Measurements from ENCODE around the gene ZFYVE9. TPM values are rescaled to one million over a fixed set of nuclear protein-coding genes. Genes with fewer than 3 reads are reported as not detected.

ZFYVE9 gene
- total RNA-seq, 1 experiment from 2014 or later = 18.0 TPM

- no peak for DNase-seq (ENCODE audit: low read depth, low spot score)
- TF ChIP-seq TCF7L2 (IDR thresholded peaks at IDR 0.05; ENCODE audit: low read depth, low read length) = no peak
- Histone ChIP-seq H3K4me1 (ENCODE audit: control insufficient read depth, insufficient read depth, low read length) (peaks cover 4% of the 10 kb centered on the region; the same call in 1 of the 2 replicates), H3K4me3 (ENCODE audit: low read depth in 2 of 2, low read length in 2 of 2) (no peak overlapping the region), H3K9me3 (ENCODE audit: control insufficient read depth, insufficient read depth, low read depth, low read length) (no peaks in the 10 kb centered on the region), H3K36me3 (ENCODE audit: control insufficient read depth, insufficient read depth, low read length) (no peaks in the 10 kb centered on the region), H3K27me3 (ENCODE audit: control insufficient read depth, insufficient read depth, low read length) (no peaks in the 10 kb centered on the region), H3K27ac (ENCODE audit: low read length) (no peak overlapping the region)
- in situ Hi-C loops (cut with HindIII; ENCODE audit: low pct_unique_long_range_greater_than_20kb, low sequenced_read_pairs) (no loop called here), intact Hi-C loops (cut with micrococcal nuclease; ENCODE audit: unreplicated experiment) (no loop called here)
- BruUV-seq (replicated peaks) = no TSS peak
- CTCF ChIA-PET = no interaction called here
- POLR2A ChIA-PET = no interaction called here
- no peak for ATAC-seq
These were observed 124.6 kb downstream of the ZFYVE9 start for GRCh38 chr1:52266507-52266906.

GRCh38 chr1:52268372-52268771, 126.5 kb downstream of the ZFYVE9 start:
- ATAC-seq (no peak), DNase-seq (ENCODE audit: low read depth, low spot score) (no peak)
- BruUV-seq (replicated peaks) = no TSS peak
- H3K36me3 ChIP-seq (ENCODE audit: control insufficient read depth, insufficient read depth, low read length) = no peaks in the 10 kb centered on the region
- peaks cover 2% of the 10 kb centered on the region; the same call in 1 of the 2 replicates for H3K4me1 ChIP-seq (ENCODE audit: control insufficient read depth, insufficient read depth, low read length)
- POLR2A ChIA-PET = no interaction called here
- TF ChIP-seq TCF7L2 (IDR thresholded peaks at IDR 0.05; ENCODE audit: low read depth, low read length) (no peak), SIN3A (IDR thresholded peaks at IDR 0.05; ENCODE audit: borderline replicate concordance, insufficient read depth, low read depth, low read length) (no peak), POLR2AphosphoS5 (IDR thresholded peaks at IDR 0.05; ENCODE audit: low read depth, low read length) (no peak)
- TF ChIP-seq, protein P1, sequence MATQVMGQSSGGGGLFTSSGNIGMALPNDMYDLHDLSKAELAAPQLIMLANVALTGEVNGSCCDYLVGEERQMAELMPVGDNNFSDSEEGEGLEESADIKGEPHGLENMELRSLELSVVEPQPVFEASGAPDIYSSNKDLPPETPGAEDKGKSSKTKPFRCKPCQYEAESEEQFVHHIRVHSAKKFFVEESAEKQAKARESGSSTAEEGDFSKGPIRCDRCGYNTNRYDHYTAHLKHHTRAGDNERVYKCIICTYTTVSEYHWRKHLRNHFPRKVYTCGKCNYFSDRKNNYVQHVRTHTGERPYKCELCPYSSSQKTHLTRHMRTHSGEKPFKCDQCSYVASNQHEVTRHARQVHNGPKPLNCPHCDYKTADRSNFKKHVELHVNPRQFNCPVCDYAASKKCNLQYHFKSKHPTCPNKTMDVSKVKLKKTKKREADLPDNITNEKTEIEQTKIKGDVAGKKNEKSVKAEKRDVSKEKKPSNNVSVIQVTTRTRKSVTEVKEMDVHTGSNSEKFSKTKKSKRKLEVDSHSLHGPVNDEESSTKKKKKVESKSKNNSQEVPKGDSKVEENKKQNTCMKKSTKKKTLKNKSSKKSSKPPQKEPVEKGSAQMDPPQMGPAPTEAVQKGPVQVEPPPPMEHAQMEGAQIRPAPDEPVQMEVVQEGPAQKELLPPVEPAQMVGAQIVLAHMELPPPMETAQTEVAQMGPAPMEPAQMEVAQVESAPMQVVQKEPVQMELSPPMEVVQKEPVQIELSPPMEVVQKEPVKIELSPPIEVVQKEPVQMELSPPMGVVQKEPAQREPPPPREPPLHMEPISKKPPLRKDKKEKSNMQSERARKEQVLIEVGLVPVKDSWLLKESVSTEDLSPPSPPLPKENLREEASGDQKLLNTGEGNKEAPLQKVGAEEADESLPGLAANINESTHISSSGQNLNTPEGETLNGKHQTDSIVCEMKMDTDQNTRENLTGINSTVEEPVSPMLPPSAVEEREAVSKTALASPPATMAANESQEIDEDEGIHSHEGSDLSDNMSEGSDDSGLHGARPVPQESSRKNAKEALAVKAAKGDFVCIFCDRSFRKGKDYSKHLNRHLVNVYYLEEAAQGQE (IDR thresholded peaks at IDR 0.05; ENCODE audit: insufficient read depth in 1 of 2, low read depth in 2 of 2, low read length in 1 of 2) = no peak
- TF ChIP-seq, protein P2, sequence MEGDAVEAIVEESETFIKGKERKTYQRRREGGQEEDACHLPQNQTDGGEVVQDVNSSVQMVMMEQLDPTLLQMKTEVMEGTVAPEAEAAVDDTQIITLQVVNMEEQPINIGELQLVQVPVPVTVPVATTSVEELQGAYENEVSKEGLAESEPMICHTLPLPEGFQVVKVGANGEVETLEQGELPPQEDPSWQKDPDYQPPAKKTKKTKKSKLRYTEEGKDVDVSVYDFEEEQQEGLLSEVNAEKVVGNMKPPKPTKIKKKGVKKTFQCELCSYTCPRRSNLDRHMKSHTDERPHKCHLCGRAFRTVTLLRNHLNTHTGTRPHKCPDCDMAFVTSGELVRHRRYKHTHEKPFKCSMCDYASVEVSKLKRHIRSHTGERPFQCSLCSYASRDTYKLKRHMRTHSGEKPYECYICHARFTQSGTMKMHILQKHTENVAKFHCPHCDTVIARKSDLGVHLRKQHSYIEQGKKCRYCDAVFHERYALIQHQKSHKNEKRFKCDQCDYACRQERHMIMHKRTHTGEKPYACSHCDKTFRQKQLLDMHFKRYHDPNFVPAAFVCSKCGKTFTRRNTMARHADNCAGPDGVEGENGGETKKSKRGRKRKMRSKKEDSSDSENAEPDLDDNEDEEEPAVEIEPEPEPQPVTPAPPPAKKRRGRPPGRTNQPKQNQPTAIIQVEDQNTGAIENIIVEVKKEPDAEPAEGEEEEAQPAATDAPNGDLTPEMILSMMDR (IDR thresholded peaks at IDR 0.05) = no peak
- CTCF ChIA-PET = no interaction called here
- in situ Hi-C loops (cut with HindIII; ENCODE audit: low pct_unique_long_range_greater_than_20kb, low sequenced_read_pairs) = no loop called here
- no peak overlapping the region for H3K4me3 ChIP-seq (ENCODE audit: low read depth in 2 of 2, low read length in 2 of 2)
- H3K27ac ChIP-seq (ENCODE audit: low read length) = no peak overlapping the region
- H3K9me3 ChIP-seq (ENCODE audit: control insufficient read depth, insufficient read depth, low read depth, low read length) = no peaks in the 10 kb centered on the region
- intact Hi-C loops (cut with micrococcal nuclease; ENCODE audit: unreplicated experiment) = no loop called here
- no peaks in the 10 kb centered on the region for H3K27me3 ChIP-seq (ENCODE audit: control insufficient read depth, insufficient read depth, low read length)

GRCh38 chr1:52281518-52281917, 139.6 kb downstream of the ZFYVE9 start:
- intact Hi-C loops (cut with micrococcal nuclease; ENCODE audit: unreplicated experiment) (no loop called here), in situ Hi-C loops (cut with HindIII; ENCODE audit: low pct_unique_long_range_greater_than_20kb, low sequenced_read_pairs) (no loop called here)
- ATAC-seq (no peak), DNase-seq (ENCODE audit: low read depth, low spot score) (no peak)
- CTCF ChIA-PET = no interaction called here
- no TSS peak for BruUV-seq (replicated peaks)
- POLR2A ChIA-PET = no interaction called here
- TF ChIP-seq, protein P1 (IDR thresholded peaks at IDR 0.05; ENCODE audit: insufficient read depth in 1 of 2, low read depth in 2 of 2, low read length in 1 of 2) = no peak
- no peak for TF ChIP-seq SIN3A (IDR thresholded peaks at IDR 0.05; ENCODE audit: borderline replicate concordance, insufficient read depth, low read depth, low read length)
- no peak for TF ChIP-seq POLR2AphosphoS5 (IDR thresholded peaks at IDR 0.05; ENCODE audit: low read depth, low read length)
- TF ChIP-seq TCF7L2 (IDR thresholded peaks at IDR 0.05; ENCODE audit: low read depth, low read length) = no peak
- TF ChIP-seq, protein P2 (IDR thresholded peaks at IDR 0.05) = no peak
- no peaks in the 10 kb centered on the region for H3K9me3 ChIP-seq (ENCODE audit: control insufficient read depth, insufficient read depth, low read depth, low read length)
- H3K36me3 ChIP-seq (ENCODE audit: control insufficient read depth, insufficient read depth, low read length) = no peaks in the 10 kb centered on the region
- H3K4me3 ChIP-seq (ENCODE audit: low read depth in 2 of 2, low read length in 2 of 2) = no peak overlapping the region
- no peaks in the 10 kb centered on the region for H3K4me1 ChIP-seq (ENCODE audit: control insufficient read depth, insufficient read depth, low read length)
- H3K27ac ChIP-seq (ENCODE audit: low read length) = no peak overlapping the region
- H3K27me3 ChIP-seq (ENCODE audit: control insufficient read depth, insufficient read depth, low read length) = no peaks in the 10 kb centered on the region
